Neural progenitor cell (in vitro differentiated cells): ENCODE data around the gene MAML3.

Experiments
- EZH2 ChIP-seq: fragments of 200-600 bp; sonication (generic); IDR thresholded peaks from 2 replicates; pipeline ENCODE4 v1.6.1; 2017; ENCODE audit warnings: antibody characterized with exemption, mild to moderate bottlenecking, moderate library complexity
- EZH2phosphoT487 ChIP-seq: fragments of 200-600 bp; sonication (generic); IDR thresholded peaks from 2 replicates; pipeline ENCODE4 v1.6.1; 2017; ENCODE audit warnings: antibody characterized with exemption
- TF ChIP-seq, protein P1 (sequence below): fragments of 200-600 bp; sonication (generic); IDR thresholded peaks from 2 replicates; pipeline ENCODE4 v1.5.1; 2017; ENCODE audit warnings: antibody characterized with exemption, mild to moderate bottlenecking

DNA sequence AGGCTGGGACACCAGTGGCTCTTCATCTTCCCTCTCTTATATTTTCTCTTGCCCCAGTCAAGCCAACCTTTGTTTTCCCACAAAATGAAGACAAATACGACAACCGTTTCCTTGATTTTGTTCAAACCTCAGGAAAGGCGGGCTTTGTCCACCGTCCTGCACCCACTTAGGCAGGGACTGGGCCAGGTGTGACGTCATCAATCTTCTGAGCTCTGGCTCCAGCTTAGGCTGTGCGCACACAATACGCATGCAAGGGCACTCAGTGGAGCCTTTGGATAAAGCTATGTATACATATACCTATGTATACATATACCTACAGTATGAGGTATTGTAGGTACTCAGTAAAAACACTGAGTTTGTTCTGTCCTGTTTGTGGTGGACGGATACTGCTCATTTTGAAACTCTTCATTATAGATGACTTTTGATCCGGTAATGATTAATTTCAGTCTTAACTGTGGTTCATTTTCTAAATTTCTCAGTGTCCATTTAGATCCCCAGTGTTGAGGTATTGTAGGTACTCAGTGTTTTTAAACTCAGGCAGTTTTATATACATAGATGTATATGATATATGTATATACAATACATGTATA is 293.5 kb downstream of the MAML3 start:
- no peak for TF ChIP-seq EZH2phosphoT487
- TF ChIP-seq, protein P1, sequence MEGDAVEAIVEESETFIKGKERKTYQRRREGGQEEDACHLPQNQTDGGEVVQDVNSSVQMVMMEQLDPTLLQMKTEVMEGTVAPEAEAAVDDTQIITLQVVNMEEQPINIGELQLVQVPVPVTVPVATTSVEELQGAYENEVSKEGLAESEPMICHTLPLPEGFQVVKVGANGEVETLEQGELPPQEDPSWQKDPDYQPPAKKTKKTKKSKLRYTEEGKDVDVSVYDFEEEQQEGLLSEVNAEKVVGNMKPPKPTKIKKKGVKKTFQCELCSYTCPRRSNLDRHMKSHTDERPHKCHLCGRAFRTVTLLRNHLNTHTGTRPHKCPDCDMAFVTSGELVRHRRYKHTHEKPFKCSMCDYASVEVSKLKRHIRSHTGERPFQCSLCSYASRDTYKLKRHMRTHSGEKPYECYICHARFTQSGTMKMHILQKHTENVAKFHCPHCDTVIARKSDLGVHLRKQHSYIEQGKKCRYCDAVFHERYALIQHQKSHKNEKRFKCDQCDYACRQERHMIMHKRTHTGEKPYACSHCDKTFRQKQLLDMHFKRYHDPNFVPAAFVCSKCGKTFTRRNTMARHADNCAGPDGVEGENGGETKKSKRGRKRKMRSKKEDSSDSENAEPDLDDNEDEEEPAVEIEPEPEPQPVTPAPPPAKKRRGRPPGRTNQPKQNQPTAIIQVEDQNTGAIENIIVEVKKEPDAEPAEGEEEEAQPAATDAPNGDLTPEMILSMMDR = no peak
- TF ChIP-seq EZH2 = no peak
